GM18873 (cell line): ENCODE measurements around the gene CCL25.

Experiments
- ATAC-seq: cut with Tn5 transposase; IDR thresholded peaks from one replicate; pipeline ENCODE4 v1.9.1; 2021; ENCODE audit warnings: mild to moderate bottlenecking, moderate library complexity, moderate number of reproducible peaks; ENCODE audit not compliant: unreplicated experiment, low FRiP score

CCL25 gene

DNA sequence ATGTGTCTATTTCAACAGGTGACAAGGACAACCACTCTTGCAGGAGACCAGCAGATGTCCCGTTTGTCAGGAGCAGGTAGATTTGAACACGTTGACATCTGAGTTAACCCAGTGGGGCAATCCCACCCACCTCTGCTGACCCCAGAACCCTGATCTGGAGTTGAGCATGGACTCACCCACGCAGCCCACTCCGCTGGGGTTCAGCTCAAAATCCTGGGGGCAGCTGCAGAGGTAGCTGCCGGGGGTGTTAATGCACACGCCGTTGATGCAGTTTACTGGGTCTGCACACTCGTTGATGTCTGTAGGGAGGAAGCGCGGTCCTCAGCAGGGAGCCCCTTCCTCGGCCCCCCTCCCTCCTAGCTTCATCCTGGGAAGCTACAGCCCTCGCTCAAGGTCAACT lies 56.9 kb downstream of the CCL25 start:
- ATAC-seq = no peak

GRCh38 chr19:8109890-8110662 lies 57.5 kb downstream of the CCL25 start:
- ATAC-seq = no peak

GRCh38 chr19:8110931-8111330 lies 58.4 kb downstream of the CCL25 start:
- no peak for ATAC-seq

DNA sequence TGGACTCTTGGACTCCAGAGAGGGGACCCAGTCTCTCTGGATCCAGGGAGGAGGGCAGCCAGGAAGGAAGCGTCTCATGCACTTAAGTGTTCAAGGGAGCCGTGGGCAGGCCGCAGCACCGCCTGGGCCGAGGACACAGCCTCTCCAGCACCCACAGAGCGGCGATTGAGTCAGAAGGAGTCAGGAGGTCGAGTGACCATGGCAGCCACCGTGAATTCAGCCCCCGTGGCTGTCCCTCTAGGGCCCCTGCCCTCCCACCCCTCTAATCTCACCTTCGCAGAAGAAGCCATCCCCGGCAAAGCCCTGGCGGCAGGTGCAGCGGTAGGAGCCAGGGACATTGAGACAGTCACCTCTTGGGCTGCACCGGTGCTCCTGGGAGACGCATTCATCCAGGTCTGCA lies 58.8 kb downstream of the CCL25 start:
- no peak for ATAC-seq
